OCI-LY7 (cell line): ENCODE data around the gene RPA3.

ENCODE experiments used
- CTCF ChIP-seq: fragments of 200-600 bp; sonication (generic); conservative IDR thresholded peaks from 2 replicates; pipeline ENCODE4 v1.5.1; 2014; ENCODE audit warnings: mild to moderate bottlenecking, antibody characterized with exemption, low read length, moderate library complexity, mixed read lengths
- EZH2phosphoT487 ChIP-seq: fragments of 200-600 bp; sonication (generic); IDR thresholded peaks from 2 replicates; pipeline ENCODE4 v1.6.1; 2018; ENCODE audit warnings: low read depth, borderline replicate concordance, mild to moderate bottlenecking, mixed run types, antibody characterized with exemption, low read length, moderate library complexity, mixed read lengths

GRCh38 chr7:7746458-7746857 lies 28.1 kb upstream of the RPA3 start:
- TF ChIP-seq CTCF (no peak), EZH2phosphoT487 (no peak)
